ENCODE measurements around the gene SNCB. TPM values are rescaled to one million over a fixed set of nuclear protein-coding genes. Genes with fewer than 3 reads are reported as not detected.

The SNCB gene
- total and polyA plus RNA-seq, 2 of the 13 experiments (the other 11 are each of a cell fraction or from before 2014, with no cell fraction given), result not detected

DNA sequence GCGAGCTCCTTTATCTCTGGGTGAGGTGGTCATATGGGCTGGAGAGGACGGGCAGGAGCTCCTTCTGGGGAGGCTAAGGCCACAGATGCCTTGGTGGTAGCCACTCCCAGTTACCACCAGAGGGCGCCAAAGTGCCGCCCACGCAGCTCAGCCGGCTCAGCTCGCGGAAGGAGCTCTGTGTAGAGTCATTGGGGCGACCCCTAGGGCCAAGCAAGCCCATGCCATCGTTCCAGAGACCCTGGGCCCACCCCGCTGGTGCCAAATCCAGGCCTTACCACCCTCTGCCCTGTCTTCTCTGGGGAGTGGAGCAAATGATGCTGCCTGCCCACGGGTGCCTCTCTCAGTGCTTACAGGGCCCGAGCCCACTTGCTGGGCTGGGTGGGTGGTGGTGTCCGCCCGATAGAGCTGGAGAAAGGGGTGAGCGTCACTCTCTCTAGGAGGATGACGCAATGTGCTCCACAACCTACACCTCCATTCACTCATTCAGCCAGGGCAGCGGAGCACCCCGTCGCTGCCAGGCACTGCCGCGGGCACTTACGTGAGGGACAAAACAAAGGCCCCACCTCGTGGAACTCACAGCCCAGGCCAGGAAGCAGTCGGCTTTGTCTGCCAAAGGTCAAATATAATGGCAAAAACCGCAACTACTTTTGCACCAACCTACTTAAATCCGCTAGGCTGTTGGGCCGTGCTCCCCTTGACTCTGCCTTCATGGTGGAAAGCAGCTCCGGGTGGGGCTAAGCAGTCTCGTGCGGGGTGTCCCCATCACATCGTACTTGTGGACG, 30.7 kb upstream of the SNCB start (continued):
- 0 out of 2 replicates have a peak, but pooled peaks have one; percentile 34 for TF ChIP-seq ATF7-NPFF (CRISPR knock-in tag; IDR thresholded peaks at IDR 0.05; ENCODE audit: low read depth)
- 0 out of 2 replicates have a peak, but pooled peaks have one; percentile 60 for TF ChIP-seq ZBTB7A (CRISPR knock-in tag; IDR thresholded peaks at IDR 0.05)
- TF ChIP-seq KMT2A (CRISPR knock-in tag; IDR thresholded peaks at IDR 0.05), result 0 out of 2 replicates have a peak, but pooled peaks have one; percentile 29
- peak; percentile 93 for TF ChIP-seq RAD21 (CRISPR knock-in tag; IDR thresholded peaks at IDR 0.05)
- TF ChIP-seq HNRNPL (IDR thresholded peaks at IDR 0.05; ENCODE audit: low read depth, low read length), result 0 out of 2 replicates have a peak, but pooled peaks have one; percentile 24
- TF ChIP-seq BORCS8-MEF2B (CRISPR knock-in tag; IDR thresholded peaks at IDR 0.05), result 0 out of 2 replicates have a peak, but pooled peaks have one; percentile 70
- TF ChIP-seq ZNF788 (CRISPR knock-in tag; IDR thresholded peaks at IDR 0.05; ENCODE audit: borderline replicate concordance), result 0 out of 2 replicates have a peak, but pooled peaks have one; percentile 8
- no peak for TF ChIP-seq MLLT10 (CRISPR knock-in tag; IDR thresholded peaks at IDR 0.05)

- no peak for DNase-seq (ENCODE audit: low spot score)
- Histone ChIP-seq H3K4me2 (ENCODE audit: low read depth, low read length) (no peak overlapping the region), H3K9me3 (ENCODE audit: low read length) (no peaks in the 10 kb centered on the region), H3K27ac (ENCODE audit: extremely low read length, insufficient read depth, low read length) (no peak overlapping the region), H3K36me3 (replicated peaks in 1 of 2; ENCODE audit: control insufficient read depth in 1 of 2, insufficient read depth in 2 of 2, low read length in 2 of 2) (no peaks in the 10 kb centered on the region), H3K27me3 (ENCODE audit: control insufficient read depth in 1 of 2, insufficient read depth in 2 of 2, low read length in 2 of 2) (peaks cover 3 to 4% of the 10 kb centered on the region in 2 experiments; a peak in 3 of 5 replicates), H2AFZ (ENCODE audit: low read length) (no peak overlapping the region), H3K9ac (ENCODE audit: insufficient read depth, low read depth, low read length) (no peak overlapping the region), H3K79me2 (ENCODE audit: insufficient read depth, low read length) (no peaks in the 10 kb centered on the region), H4K20me1 (ENCODE audit: insufficient read depth, low read length) (no peaks in the 10 kb centered on the region), H3K4me3 (replicated peaks in 1 of 3; ENCODE audit: insufficient read depth in 1 of 3, low read depth in 2 of 3, low read length in 3 of 3) (no peak overlapping the region), H3K4me1 (ENCODE audit: insufficient read depth, low read length) (peaks cover 14% of the 10 kb centered on the region)
- ChIA-PET CTCF (ENCODE audit: low intra/inter-chr PET ratio, low total read pairs) (interaction anchor here (0.7 to 1.6 kb wide), 3 partner anchors 84 to 298 kb away, joined by 3 to 7 read pairs (median 3); no protein-coding TSS in a partner anchor), POLR2A (interaction anchor here (1.1 to 1.5 kb wide), 2 partner anchors 13 to 17 kb away, joined by 3 to 7 read pairs; partner anchors contain the start of gene TSPAN17)
- in situ Hi-C loops (cut with HindIII; ENCODE audit: extremely low pct_ligation_motif_present, low pct_unique_long_range_greater_than_20kb) (loop anchor here (10.0 kb wide), 1 partner anchor 294 kb away; no protein-coding TSS in a partner anchor), intact Hi-C loops (cut with micrococcal nuclease; ENCODE audit: unreplicated experiment) (no loop called here)
- no TSS peak for BruUV-seq (replicated peaks)
- WGBS (ENCODE audit: low lambda C conversion rate), result no CpG with 5 or more reads among the region's 1 CpG
- ATAC-seq, result peak; percentile 19
- no peak for FAIRE-seq
- TF ChIP-seq EHMT2 (IDR thresholded peaks at IDR 0.05; ENCODE audit: borderline replicate concordance, low read depth, low read length), result no peak
- no peak for TF ChIP-seq ZNF691 (CRISPR knock-in tag; IDR thresholded peaks at IDR 0.05; ENCODE audit: borderline replicate concordance, low read depth)
- no peak for TF ChIP-seq ZNF792 (CRISPR knock-in tag; IDR thresholded peaks at IDR 0.05)
- no peak for TF ChIP-seq NFE2 (CRISPR knock-in tag; IDR thresholded peaks at IDR 0.05)
- TF ChIP-seq LCORL (IDR thresholded peaks at IDR 0.05), result no peak
- 0 out of 2 replicates have a peak, but pooled peaks have one; percentile 19 for TF ChIP-seq LCORL (CRISPR knock-in tag; IDR thresholded peaks at IDR 0.05)
- TF ChIP-seq CBX2 (IDR thresholded peaks at IDR 0.05; ENCODE audit: low read depth, low read length), result no peak
- no peak for TF ChIP-seq CBX2 (CRISPR knock-in tag; IDR thresholded peaks at IDR 0.05; ENCODE audit: low read depth)
- no peak for TF ChIP-seq MXD3 (CRISPR knock-in tag; IDR thresholded peaks at IDR 0.05)
- no peak for TF ChIP-seq BCL3 (CRISPR knock-in tag; IDR thresholded peaks at IDR 0.05)
- TF ChIP-seq ZBTB8A (CRISPR knock-in tag; IDR thresholded peaks at IDR 0.05; ENCODE audit: borderline replicate concordance, low read depth), result no peak
- TF ChIP-seq ZNF317 (CRISPR knock-in tag; IDR thresholded peaks at IDR 0.05), result 0 out of 2 replicates have a peak, but pooled peaks have one; percentile 17
- no peak for TF ChIP-seq ZNF282 (IDR thresholded peaks at IDR 0.05; ENCODE audit: partially characterized antibody)
- TF ChIP-seq TOPORS (CRISPR knock-in tag; IDR thresholded peaks at IDR 0.05), result no peak
Observed at GRCh38 chr5:176660530-176660859, 30.2 kb upstream of the SNCB start.
